HG03159 (cell line): ENCODE results near the gene KCNQ5.
"Not testable (repeated sequence)": the region's sequence is repeated elsewhere in the genome, so short reads cannot be mapped to it uniquely, and the experiment has no call there.

Source experiments
- ATAC-seq: cut with Tn5 transposase; IDR thresholded peaks from one replicate; pipeline ENCODE4 v1.9.1; 2021; ENCODE audit warnings: mild to moderate bottlenecking, moderate library complexity; ENCODE audit not compliant: unreplicated experiment

KCNQ5 gene

DNA sequence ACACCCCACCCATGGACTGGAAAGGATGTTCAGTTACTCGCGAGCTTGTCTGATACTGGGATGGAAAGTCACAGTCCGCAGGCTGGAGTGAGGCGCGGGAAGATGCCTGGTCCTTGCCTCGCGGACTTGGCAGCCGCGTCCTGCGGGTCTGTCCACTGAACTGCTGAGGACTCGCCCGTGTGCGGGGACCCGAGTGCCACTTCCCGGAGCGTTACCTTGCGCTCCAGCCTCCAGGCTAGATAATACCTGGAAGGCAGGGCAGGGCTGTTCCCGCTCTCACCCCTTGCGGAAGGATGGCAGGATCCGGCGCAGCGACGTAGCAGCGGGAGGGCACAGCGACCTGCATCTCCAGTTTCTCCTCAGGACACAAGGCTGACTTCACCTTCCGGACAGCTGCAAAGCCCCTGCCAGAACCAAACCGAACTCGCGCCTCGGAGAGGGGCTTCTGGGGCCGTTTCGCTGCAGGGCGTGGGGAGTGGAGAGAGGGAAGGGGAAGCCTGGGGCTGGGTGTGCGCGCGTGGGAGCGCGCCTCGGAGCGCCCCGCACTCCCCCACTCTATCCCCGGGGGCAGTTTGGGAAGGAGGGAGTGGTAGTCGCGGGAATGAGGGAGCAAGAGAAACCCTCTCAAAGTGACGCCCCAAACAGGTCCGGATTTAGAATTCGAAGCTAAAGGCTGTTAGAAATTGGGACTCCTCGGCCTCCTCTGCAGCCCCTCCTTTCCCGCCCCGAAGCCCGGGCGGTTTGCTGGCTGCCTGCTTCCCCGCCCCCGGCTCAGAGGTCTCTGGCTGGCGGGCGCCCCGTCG, at the start of gene KCNQ5:
KCNQ5 (plus strand) TSS at position 774 of the 803 bp plus-strand sequence.
- ATAC-seq: peak; percentile 3

DNA sequence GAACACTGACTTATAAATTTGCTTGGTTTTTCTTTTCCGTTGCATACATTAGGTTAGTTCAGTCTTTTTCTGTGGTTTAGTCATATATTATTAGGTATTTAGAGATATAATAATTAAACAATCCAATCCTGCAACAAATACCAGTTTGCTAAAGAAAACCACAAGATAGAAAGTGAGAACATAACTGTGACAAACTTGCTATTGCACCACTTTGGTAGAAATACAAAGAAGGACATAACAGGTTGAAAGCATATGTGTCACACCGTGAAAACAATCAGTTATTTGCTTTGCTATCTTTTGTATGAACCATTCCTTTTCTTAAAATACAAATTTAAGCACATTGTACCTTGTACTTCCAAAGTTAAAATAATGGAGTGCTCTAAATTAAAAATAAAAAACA, 42.0 kb upstream of the KCNQ5 start:
- ATAC-seq: no peak

DNA sequence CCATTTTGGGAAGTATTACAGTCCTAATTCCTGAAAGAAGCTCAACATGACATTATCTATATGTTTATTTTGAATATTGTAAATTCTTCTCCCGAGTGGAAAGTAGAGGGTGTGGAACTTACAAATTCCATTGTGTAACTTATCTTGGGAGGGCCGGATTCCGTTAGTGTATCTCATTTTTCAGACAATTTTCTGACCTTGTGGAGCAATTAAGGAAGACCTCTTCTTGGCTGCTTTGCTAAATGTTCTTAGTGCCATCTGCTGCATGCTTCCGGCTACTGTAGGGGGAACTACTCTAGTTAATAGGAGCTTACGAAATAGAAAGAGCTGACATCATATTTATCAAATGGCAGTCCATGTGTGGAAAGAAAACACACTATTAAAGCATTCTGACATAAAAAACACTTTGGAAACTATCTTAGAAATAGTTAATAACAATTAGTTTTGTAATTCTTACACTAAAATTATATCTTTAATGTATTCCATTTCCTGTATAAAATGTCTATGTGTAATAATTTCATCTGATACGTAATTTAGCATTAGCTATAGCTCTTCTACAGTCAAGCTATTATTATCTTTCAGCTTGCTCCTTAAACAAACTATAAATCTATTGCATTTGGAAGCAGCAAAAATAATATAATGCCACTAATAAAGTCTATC, 41.5 kb upstream of the KCNQ5 start:
- peak; percentile 93 for ATAC-seq

DNA sequence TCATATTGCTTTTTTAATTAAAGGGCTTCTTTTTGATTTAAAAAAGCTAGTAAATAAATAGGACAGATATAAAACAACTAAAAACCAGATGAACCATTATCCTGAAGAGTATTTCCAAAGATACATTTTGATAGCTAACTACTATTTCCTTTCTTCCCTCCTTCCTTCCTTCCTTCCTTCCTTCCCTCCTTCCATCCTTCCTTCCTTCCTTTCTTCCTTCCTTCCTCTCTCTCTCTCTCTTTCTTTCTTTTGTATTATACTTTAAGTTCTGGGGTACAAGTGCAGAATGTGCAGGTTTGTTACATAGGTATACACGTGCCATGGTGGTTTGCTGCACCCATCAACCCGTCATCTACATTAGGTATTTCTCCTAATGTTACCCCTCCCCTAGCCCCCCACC, 40.9 kb upstream of the KCNQ5 start:
- ATAC-seq: not testable (repeated sequence)

DNA sequence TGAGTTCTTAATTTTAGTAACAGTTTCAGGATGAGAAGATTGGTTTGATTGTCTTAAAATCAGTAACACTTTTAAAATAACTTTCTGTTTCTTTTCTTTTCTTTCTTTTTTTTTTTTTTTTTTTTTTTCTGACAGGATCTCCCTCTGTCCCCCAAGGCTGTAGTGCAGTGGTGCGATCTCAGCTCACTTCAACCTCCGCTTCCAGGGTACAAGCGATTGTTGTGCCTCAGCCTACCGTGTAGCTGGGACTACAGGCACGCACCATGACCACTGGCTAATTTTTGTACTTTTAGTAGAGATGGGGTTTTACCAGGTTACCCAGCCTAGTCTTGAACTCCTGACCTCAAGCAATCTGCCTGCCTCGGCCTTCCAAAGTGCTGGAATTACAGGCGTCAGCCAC, 33.7 kb upstream of the KCNQ5 start:
- ATAC-seq: no peak

DNA sequence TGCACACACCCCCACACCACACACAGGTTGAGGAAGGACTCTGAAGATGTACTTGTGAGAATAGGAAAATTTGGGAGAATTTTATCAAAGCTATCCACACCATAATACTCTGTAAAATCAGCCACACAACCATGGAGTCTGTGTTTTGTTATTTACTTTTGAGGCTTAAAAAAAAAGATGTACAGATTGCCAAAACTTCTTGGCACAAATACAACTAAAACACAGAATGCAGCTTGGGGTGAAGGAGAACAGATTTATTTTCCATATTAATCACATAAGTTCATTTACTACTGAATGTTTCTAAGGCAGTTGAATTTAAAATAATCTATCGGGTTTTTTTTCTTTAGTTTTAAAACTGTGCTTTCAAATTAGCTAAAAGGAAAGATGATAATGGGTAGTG, 32.8 kb upstream of the KCNQ5 start:
- ATAC-seq: no peak

DNA sequence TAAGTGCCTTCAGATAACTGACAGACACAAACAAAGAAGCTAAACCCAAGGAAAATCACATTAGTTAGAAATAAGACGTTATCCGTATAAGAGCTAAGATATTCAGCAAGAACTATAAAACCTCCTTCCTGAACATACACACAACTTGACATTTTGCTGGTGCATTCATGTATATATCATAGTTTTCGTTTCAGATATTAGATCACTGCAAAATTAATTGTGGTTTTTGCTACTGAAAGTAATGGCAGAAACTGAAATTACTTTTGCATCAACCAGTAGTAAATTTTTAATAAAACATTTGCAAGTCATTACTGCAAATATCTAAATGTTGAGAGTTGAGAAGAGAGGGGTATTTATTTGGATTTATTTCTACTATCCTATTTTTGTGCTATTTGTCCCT, 26.1 kb upstream of the KCNQ5 start:
- ATAC-seq: peak; percentile 70

DNA sequence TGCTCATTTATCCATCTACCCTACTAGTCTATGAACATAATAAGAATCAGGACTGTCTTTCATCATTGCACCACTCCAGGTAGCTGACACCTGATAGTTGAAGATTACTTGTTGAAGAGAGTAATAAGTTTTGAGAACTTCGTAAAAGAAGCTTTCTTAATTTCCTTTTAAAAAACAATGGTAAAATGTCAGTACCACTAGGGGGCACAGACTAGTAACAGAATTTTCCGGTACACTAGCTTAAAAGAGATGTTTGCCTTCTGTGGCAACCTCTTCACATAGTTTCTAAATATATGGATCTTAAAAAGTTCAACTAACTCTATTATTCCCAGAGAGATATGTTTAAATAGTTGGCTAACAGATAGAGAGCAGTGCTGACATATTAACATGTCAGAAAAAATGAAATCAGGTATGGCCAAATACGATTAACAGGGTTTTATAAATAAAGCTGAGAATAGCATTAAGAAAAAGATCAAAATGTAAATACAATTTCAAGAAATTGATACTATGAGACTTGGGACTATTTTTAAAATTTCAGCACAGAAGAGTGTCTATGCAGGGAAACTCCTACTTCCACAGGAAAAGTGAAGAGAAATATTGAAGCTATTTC, 5.4 kb upstream of the KCNQ5 start:
- ATAC-seq: no peak

DNA sequence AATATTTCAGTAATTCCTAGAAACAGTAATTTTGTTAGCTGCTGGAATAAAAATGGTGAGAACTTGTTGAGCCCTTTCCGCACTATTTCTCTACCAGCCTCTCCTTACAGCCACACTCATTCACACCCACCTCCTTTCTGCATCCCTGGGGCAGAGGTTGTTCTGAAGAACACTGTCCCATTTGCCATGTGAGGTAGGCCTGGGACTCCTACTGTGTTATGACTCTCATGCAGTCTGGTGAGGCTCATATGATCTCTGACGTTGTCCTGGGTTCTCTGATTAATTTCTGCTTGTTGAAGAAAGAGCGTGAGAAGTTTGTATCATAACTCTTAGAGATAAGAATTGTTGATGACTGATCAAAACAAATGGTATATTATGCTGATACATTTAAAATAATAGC, 4.1 kb upstream of the KCNQ5 start:
- ATAC-seq: no peak

DNA sequence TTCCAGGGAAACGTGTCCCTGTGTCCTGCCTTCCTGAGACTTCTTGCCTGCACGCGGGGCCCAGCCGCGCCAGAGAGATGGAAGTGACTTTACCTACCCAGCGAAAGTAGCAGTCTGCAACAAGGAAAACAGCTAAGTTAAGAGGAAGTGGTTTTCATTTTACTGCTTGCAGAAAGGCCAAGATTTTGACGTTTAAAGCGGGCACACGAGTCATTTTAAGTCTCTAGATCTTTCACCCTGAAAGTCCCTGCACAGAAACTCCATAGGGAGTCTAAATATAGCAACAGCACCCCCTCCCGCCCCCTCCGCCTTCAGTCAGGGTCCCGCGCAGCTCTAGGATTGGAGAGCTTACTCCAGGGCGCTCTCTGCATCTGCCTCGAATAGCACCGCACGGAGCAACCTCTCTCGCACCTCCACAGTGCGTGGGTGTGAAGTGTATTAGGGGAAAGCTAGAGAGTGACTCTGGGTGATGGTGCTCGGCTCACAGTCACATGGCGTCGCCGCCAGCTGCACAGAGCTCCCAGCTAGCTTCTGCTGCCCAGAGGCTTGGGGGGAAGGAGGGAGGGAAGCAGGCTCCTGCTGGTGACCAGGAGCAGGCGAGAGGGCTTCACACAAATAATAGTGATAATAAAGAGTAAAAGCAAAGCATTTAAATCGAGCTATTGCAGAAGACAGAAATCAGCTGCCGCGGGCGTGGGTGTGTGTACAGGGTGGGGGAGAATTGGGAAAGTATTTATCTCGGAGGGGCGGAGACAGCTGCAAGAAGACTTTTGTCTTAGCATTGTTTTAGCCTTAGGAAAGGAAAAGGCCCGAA, 1.8 kb upstream of the KCNQ5 start:
- ATAC-seq: peak; percentile 54

DNA sequence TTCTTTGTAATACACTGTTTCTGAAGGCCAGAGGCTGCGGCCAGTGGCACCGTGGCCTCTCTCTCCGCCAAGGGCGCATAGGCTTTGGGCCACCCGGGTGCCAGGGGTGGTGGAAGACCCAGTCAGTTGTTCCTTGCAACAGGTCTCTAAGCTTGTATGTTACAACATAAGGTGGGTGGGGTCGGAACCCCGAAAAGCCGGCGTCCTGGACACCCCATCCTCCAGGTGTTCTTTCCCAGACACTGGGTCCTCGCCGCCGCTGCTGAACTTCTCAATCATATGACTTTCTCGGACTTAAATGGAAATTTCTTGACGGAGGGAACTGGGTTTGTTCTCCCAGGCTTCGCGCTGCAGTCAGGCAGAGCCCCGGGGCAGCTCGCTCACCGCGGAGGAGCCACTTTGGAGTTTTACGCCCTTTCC, 983 bp upstream of the KCNQ5 start:
- ATAC-seq: no peak

DNA sequence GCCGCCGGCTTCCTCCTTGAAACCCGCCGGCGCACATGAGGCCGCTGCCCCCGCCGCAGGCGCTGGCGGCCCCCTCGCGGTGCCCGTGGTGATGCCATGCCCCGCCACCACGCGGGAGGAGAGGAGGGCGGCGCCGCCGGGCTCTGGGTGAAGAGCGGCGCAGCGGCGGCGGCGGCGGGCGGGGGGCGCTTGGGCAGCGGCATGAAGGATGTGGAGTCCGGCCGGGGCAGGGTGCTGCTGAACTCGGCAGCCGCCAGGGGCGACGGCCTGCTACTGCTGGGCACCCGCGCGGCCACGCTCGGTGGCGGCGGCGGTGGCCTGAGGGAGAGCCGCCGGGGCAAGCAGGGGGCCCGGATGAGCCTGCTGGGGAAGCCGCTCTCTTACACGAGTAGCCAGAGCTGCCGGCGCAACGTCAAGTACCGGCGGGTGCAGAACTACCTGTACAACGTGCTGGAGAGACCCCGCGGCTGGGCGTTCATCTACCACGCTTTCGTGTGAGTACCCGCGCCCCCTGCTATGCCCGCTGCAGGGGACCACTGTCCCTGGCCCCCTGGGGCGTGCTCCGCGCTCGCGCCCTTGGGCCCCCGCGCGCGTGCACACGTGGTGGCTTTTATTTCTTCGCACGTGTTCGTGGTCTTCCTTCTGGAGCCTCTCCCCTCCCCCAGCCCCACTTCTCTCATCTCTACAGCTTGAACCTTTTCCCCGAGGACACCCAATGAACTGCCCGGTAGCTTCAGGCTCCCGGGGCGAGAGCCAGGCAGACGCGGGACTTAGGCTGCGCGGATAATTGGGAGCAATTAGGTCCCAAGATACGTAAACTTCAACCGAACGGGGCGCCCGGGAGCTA, 453 bp downstream of the KCNQ5 start:
- ATAC-seq: peak; percentile 33

DNA sequence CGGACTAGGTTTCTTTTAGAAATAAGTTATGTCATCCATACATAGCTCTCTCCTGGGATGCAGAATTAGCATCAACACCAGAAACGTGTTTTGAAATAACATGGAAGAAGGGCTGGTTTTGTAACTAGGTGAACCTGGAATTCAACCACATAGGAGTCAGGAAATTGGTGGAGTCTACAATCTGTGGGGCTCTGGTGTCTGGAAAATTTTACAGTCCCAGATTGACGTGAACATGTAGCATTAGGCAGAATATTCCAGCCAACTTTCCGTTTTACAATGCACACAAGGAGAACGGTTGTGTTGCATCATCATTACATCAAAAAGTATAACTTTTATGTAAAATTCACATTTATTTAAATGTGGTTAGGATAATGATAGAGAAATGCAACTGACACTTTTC, 1.9 kb downstream of the KCNQ5 start:
- no peak for ATAC-seq

DNA sequence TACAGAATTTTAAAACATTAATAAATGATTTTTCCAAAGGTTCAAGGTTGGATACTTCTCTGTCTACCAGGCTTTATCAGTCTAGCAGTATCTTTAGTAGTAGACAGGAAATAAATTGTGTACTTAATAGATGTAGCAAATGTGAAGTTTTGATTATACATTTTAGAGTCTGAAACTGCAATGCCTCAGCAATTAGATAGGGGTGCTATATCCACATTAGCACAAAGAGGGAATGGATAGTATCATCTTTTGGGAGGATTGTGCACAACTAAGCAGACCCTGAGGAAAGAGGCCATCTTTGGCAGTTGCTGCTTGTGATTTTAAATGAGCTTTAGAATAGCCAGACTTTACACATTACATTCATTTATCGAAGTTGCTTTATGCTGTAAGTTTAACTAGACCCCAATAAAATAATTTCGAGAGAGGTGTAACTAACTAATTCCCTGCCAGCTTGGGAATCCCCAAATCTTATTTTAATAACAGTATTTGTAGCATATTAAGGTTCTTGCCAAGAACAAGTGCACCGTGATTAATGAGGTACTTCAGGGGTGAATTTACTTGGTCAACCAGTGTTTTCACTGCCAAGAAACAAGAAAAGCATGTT, 2.8 kb downstream of the KCNQ5 start:
- no peak for ATAC-seq

DNA sequence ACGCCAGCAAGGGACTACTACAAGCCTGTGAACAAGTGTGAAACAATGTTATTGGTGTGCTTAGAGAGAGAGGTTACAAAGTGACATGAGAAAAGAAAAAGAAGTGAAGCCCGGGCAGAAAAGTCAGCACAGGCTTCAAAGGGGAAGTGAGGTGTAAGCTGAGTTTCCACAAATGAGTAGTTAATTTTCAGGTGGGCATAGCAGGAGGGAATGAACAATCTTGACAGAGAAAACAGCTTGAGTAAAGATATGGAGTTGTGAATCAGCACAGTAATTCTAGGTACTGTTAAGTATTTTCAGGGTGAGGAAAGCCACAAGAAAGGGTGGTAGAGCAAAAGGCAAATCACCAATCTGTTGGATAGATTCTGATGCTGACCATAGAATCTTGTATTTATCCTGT, 4.3 kb downstream of the KCNQ5 start:
- ATAC-seq: peak; percentile 45

DNA sequence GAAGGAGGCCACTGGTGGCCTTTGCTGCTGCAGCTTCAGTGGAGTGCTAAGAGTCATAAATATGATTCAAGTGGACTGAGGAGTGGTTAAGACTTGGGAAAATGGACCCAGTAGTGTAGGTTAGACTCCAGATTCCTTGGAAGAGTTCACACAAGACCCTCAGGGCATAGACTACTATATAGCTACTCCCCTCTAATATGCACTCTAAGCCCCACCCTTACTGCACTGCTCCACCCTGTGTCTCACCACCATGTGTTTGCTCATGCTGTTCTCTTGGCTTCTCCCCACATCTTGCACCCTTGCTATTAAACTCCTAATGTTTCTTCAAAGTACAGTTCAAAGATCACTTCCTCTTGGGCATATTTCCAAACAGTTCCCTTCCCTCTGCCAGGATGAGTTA, 5.7 kb downstream of the KCNQ5 start:
- ATAC-seq: no peak

DNA sequence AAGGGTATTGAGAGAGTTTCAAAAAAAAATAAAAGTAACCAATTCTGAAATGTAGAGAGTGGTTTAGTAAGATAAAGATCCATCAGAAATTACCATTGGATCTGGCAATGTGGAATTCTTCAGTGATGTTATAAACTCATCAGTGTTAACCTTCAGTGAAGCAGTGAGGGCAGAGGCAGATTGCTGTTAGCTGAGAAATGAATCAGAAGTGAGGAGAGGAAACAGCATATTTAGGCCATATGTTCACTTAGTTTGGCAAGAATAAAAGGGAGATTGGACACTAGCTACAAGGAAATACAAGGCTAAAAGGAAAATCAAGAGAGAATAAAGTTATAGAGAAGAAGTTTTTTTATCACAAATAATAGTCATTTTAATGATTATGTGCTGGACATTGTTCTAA, 9.6 kb downstream of the KCNQ5 start:
- ATAC-seq: no peak

DNA sequence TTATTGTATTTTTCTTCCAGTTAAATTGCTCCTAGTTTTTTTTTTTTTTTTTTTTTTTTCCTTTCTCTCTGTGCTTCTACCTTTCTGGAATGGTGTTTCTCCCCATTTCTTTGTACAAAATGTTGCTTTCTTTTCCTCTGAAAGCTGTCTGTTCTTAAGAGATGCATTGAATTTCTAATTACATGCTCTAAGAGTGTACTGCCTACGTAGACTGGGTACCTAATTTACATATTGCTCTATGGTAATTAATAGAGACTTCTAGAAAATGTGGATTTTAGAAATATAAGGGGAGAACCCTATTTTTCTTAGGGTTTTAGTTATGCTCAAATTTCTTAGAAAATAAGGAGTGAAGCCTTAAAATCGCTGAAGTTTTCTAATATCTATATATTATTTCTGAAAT, 13.8 kb downstream of the KCNQ5 start:
- no peak for ATAC-seq

DNA sequence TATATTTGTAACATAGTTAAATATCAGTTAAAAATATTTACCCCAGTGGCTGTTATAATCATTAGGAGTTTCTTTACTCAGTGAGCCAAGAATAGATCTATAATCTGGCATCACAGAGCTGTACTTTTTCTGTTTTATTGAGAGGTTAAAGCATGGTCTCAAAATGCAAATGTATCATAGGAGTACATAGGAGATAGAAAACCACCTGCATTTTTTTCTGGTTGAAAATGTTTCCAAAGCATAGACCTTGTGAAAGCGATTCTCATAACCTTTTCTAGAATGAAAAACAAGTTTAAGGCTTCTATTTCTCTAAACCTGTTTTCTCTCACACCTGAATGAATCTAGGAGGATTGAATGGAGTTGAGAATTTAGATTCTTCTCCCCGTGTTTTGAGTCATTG, 14.4 kb downstream of the KCNQ5 start:
- peak; percentile 94 for ATAC-seq

DNA sequence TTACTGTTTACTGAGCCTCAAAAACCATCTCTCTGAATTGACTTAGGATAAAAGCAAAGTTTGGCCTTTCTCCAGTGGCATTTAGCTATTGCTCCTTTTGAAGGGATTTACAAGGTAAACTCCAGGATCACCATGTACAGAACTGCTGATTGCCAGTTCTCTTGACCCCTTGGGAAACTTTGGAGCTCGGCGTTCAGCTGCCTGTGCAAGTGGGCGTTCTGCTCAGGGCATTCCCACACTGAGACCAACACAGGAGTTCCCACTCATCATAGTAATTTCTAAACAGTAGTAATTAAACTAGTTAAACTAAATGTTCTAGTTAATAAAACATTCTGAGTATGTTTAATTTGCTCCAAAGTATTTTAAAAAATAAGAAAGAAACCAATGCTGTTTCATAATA, 14.9 kb downstream of the KCNQ5 start:
- no peak for ATAC-seq
